Measurements from ENCODE around the gene LRRC25. TPM values are rescaled to one million over a fixed set of nuclear protein-coding genes. Genes with fewer than 3 reads are reported as not detected.
"Not testable (repeated sequence)": the region's sequence is repeated elsewhere in the genome, so short reads cannot be mapped to it uniquely, and the experiment has no call there.

LRRC25 gene
- total RNA-seq, 1 donor from 2014 or later: not detected

GRCh38 chr19:18405754-18406153 lies 8.3 kb upstream of the LRRC25 start:
- not testable (repeated sequence) for DNase-seq (ENCODE audit: low read depth in 2 of 2)

GRCh38 chr19:18402455-18403248 lies 5.2 kb upstream of the LRRC25 start:
- DNase-seq (ENCODE audit: low read depth in 2 of 2): not testable (repeated sequence)

GRCh38 chr19:18401580-18402112 lies 4.2 kb upstream of the LRRC25 start:
- peak in 1 of 2 donors; percentile 36 for DNase-seq (ENCODE audit: low read depth in 2 of 2)

GRCh38 chr19:18399008-18399407 lies 1.6 kb upstream of the LRRC25 start:
- peak; percentile 26 to 44 for DNase-seq (ENCODE audit: low read depth in 2 of 2)

- no peak for DNase-seq (ENCODE audit: low read depth in 2 of 2)
Observed at GRCh38 chr19:18396471-18397241, 766 bp downstream of the LRRC25 start.

- no peak for DNase-seq (ENCODE audit: low read depth in 2 of 2)
Observed at GRCh38 chr19:18393836-18394235, 3.6 kb downstream of the LRRC25 start.

GRCh38 chr19:18392926-18393325 lies 4.5 kb downstream of the LRRC25 start:
- DNase-seq (ENCODE audit: low read depth in 2 of 2): no peak

GRCh38 chr19:18392417-18392816 lies 5.0 kb downstream of the LRRC25 start:
- no peak for DNase-seq (ENCODE audit: low read depth in 2 of 2)

- no peak for DNase-seq (ENCODE audit: low read depth in 2 of 2)
Observed at GRCh38 chr19:18391509-18392075, 5.8 kb downstream of the LRRC25 start.

- DNase-seq (ENCODE audit: low read depth in 2 of 2): peak in 1 of 2 donors; percentile 35
Observed at GRCh38 chr19:18390065-18390907, 7.1 kb downstream of the LRRC25 start.

- no peak for DNase-seq (ENCODE audit: low read depth in 2 of 2)
Observed at GRCh38 chr19:18389726-18390064, 7.7 kb downstream of the LRRC25 start.

- DNase-seq (ENCODE audit: low read depth in 2 of 2): no peak
Observed at GRCh38 chr19:18388960-18389725, 8.3 kb downstream of the LRRC25 start.

- DNase-seq (ENCODE audit: low read depth in 2 of 2): peak; percentile 40 to 66
Observed at GRCh38 chr19:18388100-18388959, 9.1 kb downstream of the LRRC25 start.

GRCh38 chr19:18386543-18387271 lies 10.7 kb downstream of the LRRC25 start:
- DNase-seq (ENCODE audit: low read depth in 2 of 2): peak in 1 of 2 donors; percentile 60

- peak; percentile 90 to 97 for DNase-seq (ENCODE audit: low read depth in 2 of 2)
Observed at GRCh38 chr19:18385675-18386542, 11.5 kb downstream of the LRRC25 start, which contains the start of gene GDF15. Gene GDF15, plus strand, starts transcription at chr19:18386158. Its CDS starts 32 bp downstream, at chr19:18386190.

GRCh38 chr19:18385359-18385674 lies 12.1 kb downstream of the LRRC25 start:
- no peak for DNase-seq (ENCODE audit: low read depth in 2 of 2)

- no peak for DNase-seq (ENCODE audit: low read depth in 2 of 2)
Observed at GRCh38 chr19:18384775-18385174, 12.6 kb downstream of the LRRC25 start.

- not testable (repeated sequence) for DNase-seq (ENCODE audit: low read depth in 2 of 2)
Observed at GRCh38 chr19:18383622-18384021, 13.8 kb downstream of the LRRC25 start.

Measured in dermis microvascular lymphatic vessel endothelial cell (primary cell).